Endodermal cell (in vitro differentiated cells): Measurements from ENCODE around the gene AKAP13. TPM values are rescaled to one million over a fixed set of nuclear protein-coding genes. Genes with fewer than 3 reads are reported as not detected.

ENCODE experiments used
- DNase-seq: peaks from one replicate; pipeline ENCODE4 v3.0.0-alpha.2; 2017
- H3K27ac ChIP-seq: 2 replicates; pipeline ENCODE4 v1.5.1; 2013; ENCODE audit warnings: mild to moderate bottlenecking, low read depth, low read length, moderate library complexity
- H3K27me3 ChIP-seq: 2 replicates; pipeline ENCODE4 v1.6.1; 2013; ENCODE audit warnings: mild to moderate bottlenecking, low read length, moderate library complexity; ENCODE audit not compliant: insufficient read depth, control insufficient read depth, poor library complexity, severe bottlenecking
- H3K36me3 ChIP-seq: 2 replicates; pipeline ENCODE4 v1.7.0; 2013; ENCODE audit warnings: mild to moderate bottlenecking, low read length, moderate library complexity; ENCODE audit not compliant: control insufficient read depth, insufficient read depth
- H3K4me1 ChIP-seq: one replicate; pipeline ENCODE4 v1.7.0; 2013; ENCODE audit warnings: low read length; ENCODE audit not compliant: control insufficient read depth, insufficient read depth
- H3K4me3 ChIP-seq: 2 replicates; pipeline ENCODE4 v1.5.1; 2013; ENCODE audit warnings: mild to moderate bottlenecking, low read length, moderate library complexity
- H3K9ac ChIP-seq: 2 replicates; pipeline ENCODE4 v1.6.1; 2013; ENCODE audit warnings: mild to moderate bottlenecking, low read length, moderate library complexity; ENCODE audit not compliant: poor library complexity, severe bottlenecking; ENCODE audit errors: extremely low read depth
- H3K9me3 ChIP-seq: 2 replicates; pipeline ENCODE4 v1.6.1; 2013; ENCODE audit warnings: mild to moderate bottlenecking, low read length, moderate library complexity; ENCODE audit not compliant: control insufficient read depth
- H3K27ac Mint-ChIP-seq: 2 replicates; pipeline ENCODE4 v1.8.0; 2020; ENCODE audit warnings: mixed read lengths
- H3K27me3 Mint-ChIP-seq: 2 replicates; pipeline ENCODE4 v1.8.0; 2021; ENCODE audit warnings: mild to moderate bottlenecking, mixed read lengths; ENCODE audit not compliant: insufficient read depth
- H3K36me3 Mint-ChIP-seq: 2 replicates; pipeline ENCODE4 v1.8.0; 2020; ENCODE audit warnings: low read depth, mixed read lengths
- H3K4me1 Mint-ChIP-seq: 2 replicates; pipeline ENCODE4 v1.8.0; 2020; ENCODE audit warnings: mixed read lengths
- H3K4me3 Mint-ChIP-seq: 2 replicates; pipeline ENCODE4 v1.8.0; 2020; ENCODE audit warnings: mild to moderate bottlenecking, moderate library complexity, mixed read lengths
- H3K9me3 Mint-ChIP-seq: 2 replicates; pipeline ENCODE4 v1.8.0; 2020; ENCODE audit warnings: mild to moderate bottlenecking, mixed read lengths
- CTCF ChIP-seq: fragments of 200-600 bp; sonication (generic); conservative IDR thresholded peaks from 2 replicates; pipeline ENCODE4 v1.5.0; 2021; ENCODE audit warnings: antibody characterized with exemption, mild to moderate bottlenecking
- WGBS, 2 experiments: methylation state at CpG; one replicate each; pipeline versions ENCODE4 v1.1.5 to v1.1.7; 2013; ENCODE audit warnings: missing lambda C conversion rate in 2 of 2, mixed read lengths in 1 of 2; ENCODE audit not compliant: insufficient coverage in 1 of 2, insufficient read length in 1 of 2; 5-methylcytosine and 5-hydroxymethylcytosine counted together
- total RNA-seq, 2 donors: library from RNA; stranded (reverse); fragmentation: NEBNext Ultra II Directional in 1 of 2; extraction: Animal tissue kit (Norgen Biotek cat#: 25700) in 1 of 2; gene quantifications; 2 replicates in 1 of 2; 3 replicates in 1 of 2; pipeline ENCODE4 v1.2.1, GENCODE V29; 2021

Gene AKAP13
- total RNA-seq, 2 donors from 2014 or later = 115 to 131 TPM

GRCh38 chr15:85618956-85619491 lies 238.6 kb downstream of the AKAP13 start:
- Histone ChIP-seq H3K4me3 (no peak overlapping the region), H3K27ac (peak overlapping the region; percentile 74), H3K36me3 (peaks cover 24% of the 10 kb centered on the region), H3K4me1 (peaks cover 12% of the 10 kb centered on the region), H3K9me3 (no peaks in the 10 kb centered on the region), H3K9ac (no peak overlapping the region), H3K27me3 (no peaks in the 10 kb centered on the region)
- H3K4me3 Mint-ChIP-seq = no peak overlapping the region
- H3K4me1 Mint-ChIP-seq = peaks cover 9% of the 10 kb centered on the region
- no peaks in the 10 kb centered on the region for H3K27me3 Mint-ChIP-seq
- H3K27ac Mint-ChIP-seq = no peak overlapping the region
- TF ChIP-seq CTCF = no peak
- peak; percentile 74 for DNase-seq
- no peaks in the 10 kb centered on the region for H3K36me3 Mint-ChIP-seq
- no peaks in the 10 kb centered on the region for H3K9me3 Mint-ChIP-seq
- 36 to 39% methylated on average over 5 to 6 of the region's 8 CpGs for whole genome bisulfite sequencing, 2 experiments

- no peaks in the 10 kb centered on the region for H3K9me3 ChIP-seq
- no peaks in the 10 kb centered on the region for H3K27me3 ChIP-seq
- H3K4me3 ChIP-seq = no peak overlapping the region
- DNase-seq = no peak
- H3K4me3 Mint-ChIP-seq = no peak overlapping the region
- WGBS, 2 experiments = 60 to 90% methylated on average over 6 to 9 of the region's 9 CpGs
- no peaks in the 10 kb centered on the region for H3K36me3 Mint-ChIP-seq
- H3K36me3 ChIP-seq = peaks cover 35% of the 10 kb centered on the region
- no peaks in the 10 kb centered on the region for H3K9me3 Mint-ChIP-seq
- H3K27me3 Mint-ChIP-seq = no peaks in the 10 kb centered on the region
- peaks cover 9% of the 10 kb centered on the region for H3K4me1 Mint-ChIP-seq
- TF ChIP-seq CTCF = no peak
- no peak overlapping the region for H3K9ac ChIP-seq
- H3K27ac Mint-ChIP-seq = no peak overlapping the region
- peak overlapping the region; percentile 74 for H3K27ac ChIP-seq
- H3K4me1 ChIP-seq = peaks cover 12% of the 10 kb centered on the region
Observed at GRCh38 chr15:85619992-85620689, 239.7 kb downstream of the AKAP13 start.

GRCh38 chr15:85620690-85621049 lies 240.3 kb downstream of the AKAP13 start:
- Histone ChIP-seq H3K9me3 (no peaks in the 10 kb centered on the region), H3K36me3 (peaks cover 40% of the 10 kb centered on the region), H3K4me3 (no peak overlapping the region), H3K4me1 (peaks cover 12% of the 10 kb centered on the region), H3K27me3 (no peaks in the 10 kb centered on the region), H3K9ac (no peak overlapping the region), H3K27ac (no peak overlapping the region)
- H3K9me3 Mint-ChIP-seq = no peaks in the 10 kb centered on the region
- TF ChIP-seq CTCF = no peak
- no peaks in the 10 kb centered on the region for H3K36me3 Mint-ChIP-seq
- no peak for DNase-seq
- H3K4me3 Mint-ChIP-seq = no peak overlapping the region
- H3K27ac Mint-ChIP-seq = no peak overlapping the region
- H3K27me3 Mint-ChIP-seq = no peaks in the 10 kb centered on the region
- peaks cover 9% of the 10 kb centered on the region for H3K4me1 Mint-ChIP-seq
- 80 to 93% methylated on average over 1 to 3 of the region's 3 CpGs for WGBS, 2 experiments
